GM18511 (cell line): Measurements from ENCODE around the gene CPA5.

Experiments used
- ATAC-seq: cut with Tn5 transposase; IDR thresholded peaks from one replicate; pipeline ENCODE4 v1.9.1; 2021; ENCODE audit warnings: mild to moderate bottlenecking, moderate library complexity; ENCODE audit not compliant: unreplicated experiment

Gene CPA5

GRCh38 chr7:130393841-130394411 lies 49.3 kb downstream of the CPA5 start:
- no peak for ATAC-seq

- no peak for ATAC-seq
Observed at GRCh38 chr7:130394421-130395195, 50.0 kb downstream of the CPA5 start.

GRCh38 chr7:130395421-130395820 lies 50.8 kb downstream of the CPA5 start:
- no peak for ATAC-seq

GRCh38 chr7:130396109-130396508 lies 51.5 kb downstream of the CPA5 start:
- no peak for ATAC-seq

- no peak for ATAC-seq
Observed at GRCh38 chr7:130397051-130397757, 52.6 kb downstream of the CPA5 start.

- no peak for ATAC-seq
Observed at GRCh38 chr7:130397758-130398073, 53.1 kb downstream of the CPA5 start.

GRCh38 chr7:130398526-130399090 lies 54.0 kb downstream of the CPA5 start:
- ATAC-seq = no peak

GRCh38 chr7:130400120-130400572 lies 55.5 kb downstream of the CPA5 start:
- ATAC-seq = no peak

GRCh38 chr7:130401101-130401500 lies 56.5 kb downstream of the CPA5 start:
- ATAC-seq = no peak

GRCh38 chr7:130401578-130401977 lies 57.0 kb downstream of the CPA5 start:
- ATAC-seq = no peak

- ATAC-seq = no peak
Observed at GRCh38 chr7:130405003-130405402, 60.4 kb downstream of the CPA5 start.

- no peak for ATAC-seq
Observed at GRCh38 chr7:130409067-130409711, 64.6 kb downstream of the CPA5 start.

- no peak for ATAC-seq
Observed at GRCh38 chr7:130409712-130410072, 65.1 kb downstream of the CPA5 start.

- ATAC-seq = no peak
Observed at GRCh38 chr7:130410868-130411541, 66.4 kb downstream of the CPA5 start.

GRCh38 chr7:130413201-130413600 lies 68.6 kb downstream of the CPA5 start:
- no peak for ATAC-seq

GRCh38 chr7:130415006-130415405 lies 70.4 kb downstream of the CPA5 start:
- ATAC-seq = no peak

GRCh38 chr7:130417213-130417612 lies 72.6 kb downstream of the CPA5 start:
- no peak for ATAC-seq

GRCh38 chr7:130418306-130418705 lies 73.7 kb downstream of the CPA5 start:
- ATAC-seq = no peak
